Measurements from ENCODE around the gene MEIOB. TPM values are rescaled to one million over a fixed set of nuclear protein-coding genes. Genes with fewer than 3 reads are reported as not detected.
"Not testable (repeated sequence)": the region's sequence is repeated elsewhere in the genome, so short reads cannot be mapped to it uniquely, and the experiment has no call there.

The MEIOB gene
- total RNA-seq, 1 donor from 2014 or later = not detected

DNA sequence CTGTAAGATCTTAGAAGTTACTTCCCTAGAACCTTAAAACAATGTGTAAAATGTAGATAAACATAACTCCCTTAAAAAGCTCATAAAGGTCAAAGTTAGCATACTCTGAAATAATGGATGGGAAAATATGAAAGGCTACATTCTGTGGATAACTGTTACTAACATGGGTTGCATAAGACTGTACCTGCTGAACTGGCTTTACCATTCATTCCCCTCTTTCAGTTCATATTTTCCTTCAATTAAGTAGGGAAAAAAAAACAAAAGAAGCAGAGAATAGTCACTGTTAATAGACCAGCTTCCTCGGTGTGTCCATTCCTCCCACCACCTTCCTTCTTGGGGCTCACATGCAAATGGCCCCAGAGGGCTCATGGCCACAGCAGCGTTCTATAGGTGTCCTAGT, 7.5 kb upstream of the MEIOB start:
- Mint-ChIP-seq H3K27me3 (ENCODE audit: insufficient read depth) (peaks cover 17% of the 10 kb centered on the region), H3K36me3 (ENCODE audit: low read depth) (no peaks in the 10 kb centered on the region), H3K27ac (no peak overlapping the region), H3K4me3 (no peak overlapping the region), H3K9me3 (no peaks in the 10 kb centered on the region), H3K4me1 (ENCODE audit: low read depth) (no peaks in the 10 kb centered on the region)
- intact Hi-C loops (cut with micrococcal nuclease) = no loop called here
- DNase-seq (ENCODE audit: low spot score) = no peak

DNA sequence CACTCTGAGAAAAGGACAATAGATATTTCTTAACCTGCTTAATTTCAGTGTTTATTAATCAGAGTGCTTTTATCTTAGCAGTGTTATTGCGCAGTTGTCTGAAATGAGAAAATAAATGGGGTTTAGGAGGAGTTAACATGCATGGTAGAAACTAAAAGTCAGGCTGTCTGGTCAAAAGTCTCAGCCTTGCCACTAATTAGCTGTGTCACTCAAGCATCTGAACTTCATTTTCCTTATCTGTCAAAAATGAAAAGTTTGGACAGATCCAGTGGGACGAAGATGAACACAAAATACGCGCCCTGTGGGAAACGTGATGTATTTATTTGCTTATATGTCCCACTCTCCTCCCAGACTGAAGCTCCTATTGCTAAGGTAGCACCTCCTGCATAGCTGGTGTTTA, 6.3 kb upstream of the MEIOB start:
- intact Hi-C loops (cut with micrococcal nuclease) = no loop called here
- Mint-ChIP-seq H3K9me3 (no peaks in the 10 kb centered on the region), H3K27me3 (ENCODE audit: insufficient read depth) (peaks cover 15% of the 10 kb centered on the region), H3K4me3 (no peak overlapping the region), H3K36me3 (ENCODE audit: low read depth) (no peaks in the 10 kb centered on the region), H3K4me1 (ENCODE audit: low read depth) (no peaks in the 10 kb centered on the region), H3K27ac (no peak overlapping the region)
- no peak for DNase-seq (ENCODE audit: low spot score)

DNA sequence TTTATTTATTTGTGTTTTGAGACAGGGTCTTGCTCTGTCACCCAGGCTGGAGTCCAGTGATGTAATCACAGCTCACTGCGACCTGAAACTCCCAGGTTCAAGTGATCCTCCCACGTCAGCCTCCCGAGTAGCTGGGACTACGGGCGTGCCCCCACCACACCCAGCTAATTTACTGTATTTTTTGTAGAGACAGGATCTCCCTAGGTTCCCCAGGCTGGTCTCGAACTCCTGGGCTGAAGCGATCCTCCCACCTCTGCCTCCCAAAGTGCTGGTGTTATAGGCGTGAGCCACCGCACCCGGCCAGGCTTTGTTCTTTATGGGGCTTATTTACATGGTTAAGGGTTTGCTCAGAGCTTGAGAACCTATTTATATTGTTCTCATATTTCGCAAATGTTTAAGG, 5.8 kb upstream of the MEIOB start:
- Mint-ChIP-seq H3K4me1 (ENCODE audit: low read depth) (no peaks in the 10 kb centered on the region), H3K27me3 (ENCODE audit: insufficient read depth) (peaks cover 15% of the 10 kb centered on the region)

DNA sequence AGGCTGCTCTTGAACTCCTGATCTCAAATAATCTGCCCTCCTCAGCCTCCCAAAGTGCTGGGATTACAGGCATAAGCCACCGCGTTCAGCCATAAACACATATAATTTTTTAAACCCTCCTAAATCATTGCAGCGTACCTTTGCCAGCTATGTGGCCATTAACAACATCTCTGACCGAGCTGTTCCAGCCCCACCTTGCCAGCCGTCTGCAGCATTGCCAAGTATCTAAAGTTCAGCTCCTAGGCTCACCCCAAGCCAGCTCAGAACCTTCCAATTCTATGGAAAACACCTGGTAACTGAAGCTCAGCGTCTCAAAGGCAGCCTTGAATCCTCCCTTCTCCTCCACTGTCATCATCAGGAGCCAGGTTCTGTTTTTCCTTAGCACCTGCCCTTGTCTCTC, 5.1 kb upstream of the MEIOB start:
- Mint-ChIP-seq H3K36me3 (ENCODE audit: low read depth) (no peaks in the 10 kb centered on the region), H3K27ac (no peak overlapping the region), H3K4me3 (no peak overlapping the region), H3K27me3 (ENCODE audit: insufficient read depth) (peaks cover 18% of the 10 kb centered on the region), H3K9me3 (no peaks in the 10 kb centered on the region), H3K4me1 (ENCODE audit: low read depth) (no peaks in the 10 kb centered on the region)
- DNase-seq (ENCODE audit: low spot score) = no peak
- intact Hi-C loops (cut with micrococcal nuclease) = no loop called here

More for the DNA sequence above, 5.8 kb upstream of the MEIOB start:
- DNase-seq (ENCODE audit: low spot score) = no peak
- Mint-ChIP-seq H3K4me3 (no peak overlapping the region), H3K27ac (no peak overlapping the region), H3K36me3 (ENCODE audit: low read depth) (no peaks in the 10 kb centered on the region), H3K9me3 (no peaks in the 10 kb centered on the region)
- intact Hi-C loops (cut with micrococcal nuclease) = no loop called here

DNA sequence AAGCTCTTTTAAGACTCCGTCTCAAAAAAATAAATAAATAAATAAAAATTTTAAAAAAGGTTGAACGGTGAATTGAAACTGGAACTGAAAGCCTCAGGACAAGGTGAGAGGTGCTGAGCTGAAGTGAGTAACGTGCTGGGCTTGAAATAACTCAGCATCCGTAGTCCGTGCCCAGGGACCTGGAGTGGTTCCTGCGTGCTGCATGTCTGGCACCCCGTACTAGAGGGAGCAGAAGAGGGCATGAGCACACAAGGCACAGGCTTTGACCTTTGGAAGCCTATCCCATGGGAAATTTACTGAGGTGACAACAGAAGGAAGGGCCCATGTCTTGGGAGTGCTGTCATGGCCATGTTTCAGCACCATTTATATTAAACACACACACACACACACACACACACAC, 4.5 kb upstream of the MEIOB start:
- Mint-ChIP-seq H3K36me3 (ENCODE audit: low read depth) (no peaks in the 10 kb centered on the region), H3K9me3 (no peaks in the 10 kb centered on the region), H3K27ac (no peak overlapping the region), H3K4me3 (no peak overlapping the region), H3K4me1 (ENCODE audit: low read depth) (no peaks in the 10 kb centered on the region), H3K27me3 (ENCODE audit: insufficient read depth) (peaks cover 18% of the 10 kb centered on the region)
- intact Hi-C loops (cut with micrococcal nuclease) = no loop called here
- no peak for DNase-seq (ENCODE audit: low spot score)

DNA sequence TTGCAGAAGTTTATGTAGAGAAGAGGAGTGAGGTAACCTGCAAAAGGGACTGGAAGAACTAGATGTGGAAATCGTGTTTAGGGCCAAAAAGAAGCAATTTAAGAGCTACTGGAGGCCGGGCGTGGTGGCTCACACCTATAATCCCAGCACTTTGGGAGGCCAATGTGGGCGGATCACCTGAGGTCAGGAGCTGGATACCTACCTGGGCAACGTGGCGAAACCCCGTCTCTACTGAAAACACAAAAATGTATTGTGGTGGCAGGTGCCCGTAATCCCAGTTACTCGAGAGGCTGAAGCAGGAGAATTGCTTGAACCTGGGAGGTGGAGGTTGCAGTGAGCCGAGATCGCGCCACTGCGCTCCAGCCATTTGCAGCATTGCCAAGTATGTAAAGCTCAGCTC, 4.1 kb upstream of the MEIOB start:
- H3K27ac Mint-ChIP-seq; DNase-seq (ENCODE audit: low spot score); intact Hi-C loops (cut with micrococcal nuclease); H3K36me3 Mint-ChIP-seq (ENCODE audit: low read depth); H3K4me1 Mint-ChIP-seq (ENCODE audit: low read depth); H3K9me3 Mint-ChIP-seq; H3K4me3 Mint-ChIP-seq: not testable (repeated sequence)
- peaks cover 18% of the 10 kb centered on the region for H3K27me3 Mint-ChIP-seq (ENCODE audit: insufficient read depth)

DNA sequence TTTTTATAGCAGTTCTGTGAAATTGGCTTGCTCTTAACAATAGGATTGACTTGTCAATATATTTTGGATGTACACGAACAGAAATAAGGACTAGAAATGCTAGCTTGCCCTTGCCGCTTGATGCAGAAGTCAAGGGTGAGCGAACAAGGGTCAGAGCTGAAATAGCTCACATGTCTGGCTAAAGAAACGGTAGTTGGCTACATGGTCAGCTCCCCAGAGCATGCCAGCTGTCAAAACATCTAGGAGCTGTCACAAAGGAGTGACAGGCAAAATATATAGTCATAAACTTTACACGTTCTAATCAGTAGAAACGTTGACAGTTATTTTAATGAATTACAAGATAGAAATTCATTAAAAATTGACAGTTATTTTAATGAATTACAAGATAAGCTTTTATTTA, 2.9 kb upstream of the MEIOB start:
- Mint-ChIP-seq H3K9me3 (no peaks in the 10 kb centered on the region), H3K27ac (no peak overlapping the region), H3K4me1 (ENCODE audit: low read depth) (no peaks in the 10 kb centered on the region), H3K4me3 (no peak overlapping the region), H3K36me3 (ENCODE audit: low read depth) (no peaks in the 10 kb centered on the region), H3K27me3 (ENCODE audit: insufficient read depth) (peaks cover 18% of the 10 kb centered on the region)
- DNase-seq (ENCODE audit: low spot score) = no peak
- intact Hi-C loops (cut with micrococcal nuclease) = no loop called here

DNA sequence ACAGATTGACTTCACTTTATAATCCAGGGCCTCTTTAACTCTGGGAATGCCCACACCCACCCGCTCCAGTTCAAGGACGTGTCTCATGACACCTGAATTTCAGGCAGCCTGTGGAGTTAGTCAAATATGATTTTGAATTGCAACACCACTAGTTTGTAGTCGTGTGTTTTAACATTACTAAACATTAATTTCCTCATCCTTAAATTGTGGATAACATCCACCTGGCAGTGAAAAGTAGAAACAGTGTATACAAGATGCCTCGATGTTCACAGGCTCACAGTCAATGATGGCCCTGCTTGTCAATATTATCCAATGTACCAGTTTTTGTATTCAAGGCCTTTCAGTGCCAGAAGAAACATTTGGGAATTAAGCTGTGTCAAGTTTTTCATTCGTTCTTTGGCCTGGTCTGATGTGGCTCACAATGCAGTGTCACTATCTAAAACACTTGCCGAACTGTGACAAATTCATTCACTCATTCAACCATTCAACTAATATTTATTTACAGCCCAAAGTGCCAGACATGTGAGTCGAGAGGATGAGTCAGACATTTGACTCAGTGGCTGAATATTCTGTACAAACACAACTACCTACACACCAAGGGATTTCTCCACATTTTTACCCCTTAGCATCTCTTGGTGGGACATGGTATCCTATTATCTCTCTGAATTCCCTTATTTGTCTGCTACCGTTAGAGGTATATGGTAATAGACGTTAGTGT, 1.4 kb downstream of the MEIOB start:
- Mint-ChIP-seq H3K27ac (no peak overlapping the region), H3K4me3 (no peak overlapping the region), H3K36me3 (ENCODE audit: low read depth) (no peaks in the 10 kb centered on the region), H3K27me3 (ENCODE audit: insufficient read depth) (peaks cover 21% of the 10 kb centered on the region), H3K9me3 (no peaks in the 10 kb centered on the region), H3K4me1 (ENCODE audit: low read depth) (no peaks in the 10 kb centered on the region)
- DNase-seq (ENCODE audit: low spot score) = no peak
- intact Hi-C loops (cut with micrococcal nuclease) = no loop called here

DNA sequence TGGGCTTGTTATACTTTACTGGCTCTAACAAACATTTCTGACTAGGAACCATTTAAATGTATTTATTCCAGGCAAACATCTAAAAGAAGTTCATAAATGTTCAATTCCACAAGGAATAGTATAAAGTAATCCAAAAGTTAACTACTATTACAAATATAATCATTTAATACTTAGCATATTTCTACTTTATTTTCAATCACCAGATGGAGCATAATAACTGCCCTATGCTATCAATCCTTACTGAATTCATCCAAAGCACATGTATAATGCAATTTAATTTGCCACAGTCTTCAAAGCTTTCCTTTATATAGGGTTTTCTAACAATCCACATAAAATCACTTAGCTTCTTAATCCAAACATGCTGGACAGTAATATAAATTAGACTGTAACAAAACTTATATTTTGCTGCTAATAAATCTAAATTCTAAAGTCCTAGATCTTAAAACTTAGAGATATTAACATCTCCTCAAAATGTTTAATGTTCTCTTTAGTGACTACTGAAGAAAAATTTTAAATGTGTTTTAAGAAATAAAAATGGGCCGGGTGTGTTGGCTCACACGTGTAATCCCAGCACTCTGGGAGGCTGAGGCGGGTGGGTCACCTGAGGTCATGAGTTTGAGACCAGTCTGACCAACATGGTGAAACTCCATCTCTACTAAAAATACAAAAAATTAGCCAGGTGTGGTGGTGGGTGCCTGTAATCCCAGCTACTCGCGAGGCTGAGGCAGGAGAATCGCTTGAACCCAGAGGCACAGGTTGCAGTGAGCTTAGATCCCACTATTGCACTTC, 5.9 kb downstream of the MEIOB start:
- Mint-ChIP-seq H3K27ac (no peak overlapping the region), H3K4me3 (no peak overlapping the region), H3K4me1 (ENCODE audit: low read depth) (no peaks in the 10 kb centered on the region), H3K27me3 (ENCODE audit: insufficient read depth) (peaks cover 20% of the 10 kb centered on the region), H3K9me3 (no peaks in the 10 kb centered on the region), H3K36me3 (ENCODE audit: low read depth) (no peaks in the 10 kb centered on the region)
- intact Hi-C loops (cut with micrococcal nuclease) = no loop called here
- no peak for DNase-seq (ENCODE audit: low spot score)

DNA sequence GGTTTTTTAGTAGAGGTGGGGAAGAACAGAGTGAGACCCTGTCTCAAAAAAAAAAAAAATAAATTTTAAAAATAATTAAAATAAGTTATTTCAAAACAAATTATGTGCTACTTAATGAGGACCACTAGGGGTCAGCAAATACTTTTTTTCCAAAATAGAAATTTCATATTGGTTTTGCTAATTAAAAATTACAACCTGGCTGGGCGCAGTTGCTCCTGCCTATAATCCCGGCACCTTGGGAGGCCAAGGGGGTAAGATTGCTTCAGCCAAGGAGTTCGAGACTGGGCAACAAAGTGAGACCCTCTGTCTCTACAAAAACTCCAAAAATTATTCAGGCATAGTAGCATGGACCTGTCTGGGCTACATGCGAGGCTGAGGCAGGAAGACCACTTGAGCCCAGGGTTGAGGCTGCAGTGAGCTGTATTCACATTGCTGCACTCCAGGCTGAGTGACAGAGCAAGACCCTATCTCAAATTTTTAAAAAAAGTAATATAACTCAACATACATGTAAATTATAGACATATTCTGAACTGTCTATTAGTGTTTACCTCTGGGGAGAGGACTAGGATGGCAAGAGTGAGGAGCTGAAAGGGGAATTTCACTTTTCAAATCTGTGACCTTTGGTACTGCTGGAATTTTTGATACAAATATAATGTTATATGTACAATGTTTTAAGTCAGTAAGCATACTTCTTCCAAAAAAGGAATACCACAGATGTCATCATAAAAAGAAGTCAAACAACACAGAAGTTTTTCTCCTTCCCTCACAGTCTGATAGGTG, 8.1 kb downstream of the MEIOB start:
- Mint-ChIP-seq H3K27ac (no peak overlapping the region), H3K36me3 (ENCODE audit: low read depth) (no peaks in the 10 kb centered on the region), H3K27me3 (ENCODE audit: insufficient read depth) (peaks cover 37% of the 10 kb centered on the region), H3K9me3 (no peaks in the 10 kb centered on the region), H3K4me3 (no peak overlapping the region), H3K4me1 (ENCODE audit: low read depth) (no peaks in the 10 kb centered on the region)
- DNase-seq (ENCODE audit: low spot score) = no peak
- intact Hi-C loops (cut with micrococcal nuclease) = loop anchor here (1.0 to 5.0 kb wide), 2 partner anchors 65 to 278 kb away; no protein-coding TSS in a partner anchor

DNA sequence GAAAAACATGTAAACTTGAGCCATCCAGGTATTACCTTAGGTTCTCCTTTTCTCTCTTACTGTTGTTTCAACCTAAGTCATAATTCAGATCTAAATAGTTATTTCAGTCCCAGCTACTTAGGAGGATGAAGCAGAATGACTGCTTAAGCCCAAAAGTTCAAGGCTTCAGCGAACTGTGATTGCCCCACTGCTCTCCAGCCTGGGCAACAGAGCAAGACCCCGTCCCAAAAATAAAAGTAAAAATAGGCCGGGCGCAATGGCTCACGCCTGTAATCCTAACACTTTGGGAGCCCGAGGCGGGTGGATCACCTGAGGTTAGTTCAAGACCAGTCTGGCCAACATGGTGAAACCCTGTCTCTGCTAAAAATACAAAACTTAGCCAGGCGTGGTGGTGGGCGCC, 9.6 kb downstream of the MEIOB start:
- Mint-ChIP-seq H3K27me3 (ENCODE audit: insufficient read depth) (peaks cover 50% of the 10 kb centered on the region), H3K36me3 (ENCODE audit: low read depth) (no peaks in the 10 kb centered on the region), H3K9me3 (no peaks in the 10 kb centered on the region), H3K4me3 (no peak overlapping the region), H3K4me1 (ENCODE audit: low read depth) (peaks cover 2% of the 10 kb centered on the region), H3K27ac (no peak overlapping the region)
- DNase-seq (ENCODE audit: low spot score) = no peak
- intact Hi-C loops (cut with micrococcal nuclease) = loop anchor here (5.0 kb wide), 1 partner anchor 280 kb away; no protein-coding TSS in a partner anchor

DNA sequence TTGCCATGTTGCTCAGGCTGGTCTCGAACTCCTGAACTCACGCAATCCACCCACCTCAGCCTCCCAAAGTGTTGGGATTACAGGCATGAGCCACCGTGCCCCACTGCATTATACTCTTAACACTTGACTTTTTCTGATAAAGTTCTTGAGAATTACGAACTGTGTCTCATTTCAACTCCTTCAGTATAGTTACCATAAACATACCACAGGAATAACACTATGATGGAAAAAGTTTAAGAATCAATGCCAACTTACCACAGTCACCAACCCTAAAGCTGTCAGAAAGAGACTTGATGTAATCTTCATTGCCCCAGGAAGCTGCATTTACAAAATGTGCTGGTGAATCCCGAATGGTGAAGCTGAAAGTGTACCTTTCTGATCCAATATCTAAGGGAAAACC, 10.2 kb downstream of the MEIOB start:
- Mint-ChIP-seq H3K27me3 (ENCODE audit: insufficient read depth) (peaks cover 53% of the 10 kb centered on the region), H3K4me3 (no peak overlapping the region), H3K27ac (no peak overlapping the region), H3K4me1 (ENCODE audit: low read depth) (peaks cover 6% of the 10 kb centered on the region), H3K9me3 (no peaks in the 10 kb centered on the region), H3K36me3 (ENCODE audit: low read depth) (no peaks in the 10 kb centered on the region)
- intact Hi-C loops (cut with micrococcal nuclease) = loop anchor here (2.0 to 5.0 kb wide), 2 partner anchors 79 to 281 kb away; partner anchors contain the start of genes NUBP2 and SPSB3
- no peak for DNase-seq (ENCODE audit: low spot score)

DNA sequence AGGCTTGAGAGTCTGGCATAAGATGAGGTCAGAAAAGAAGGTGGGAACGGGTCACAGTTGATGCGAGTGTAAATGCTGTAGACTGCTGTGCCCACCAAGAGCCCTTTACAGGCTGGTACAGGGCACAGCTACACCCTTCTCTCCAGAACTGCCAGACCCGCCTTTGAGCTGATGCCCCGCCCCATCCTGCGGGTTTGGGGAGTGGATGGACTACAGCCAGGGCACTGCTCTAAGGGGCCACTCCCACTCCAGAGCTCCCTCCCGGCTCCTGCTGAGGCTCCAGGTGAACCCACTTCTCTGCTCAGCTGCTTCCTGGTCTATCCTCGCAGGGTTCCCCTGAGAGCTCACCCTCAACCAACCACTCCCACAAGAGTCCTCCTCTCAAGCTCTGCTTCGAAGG, 12.3 kb downstream of the MEIOB start:
- no peak for DNase-seq (ENCODE audit: low spot score)
- Mint-ChIP-seq H3K36me3 (ENCODE audit: low read depth) (no peaks in the 10 kb centered on the region), H3K4me1 (ENCODE audit: low read depth) (peaks cover 20% of the 10 kb centered on the region), H3K4me3 (no peak overlapping the region), H3K27me3 (ENCODE audit: insufficient read depth) (peaks cover 39% of the 10 kb centered on the region), H3K9me3 (no peaks in the 10 kb centered on the region), H3K27ac (no peak overlapping the region)
- intact Hi-C loops (cut with micrococcal nuclease) = loop anchor here (2.0 to 5.0 kb wide), 2 partner anchors 77 to 283 kb away; partner anchors contain the start of genes NUBP2 and SPSB3

Measured in activated T-helper 1 cell treated with anti-CD3 and anti-CD28 coated beads, Interleukin-12 subunit alpha, Interleukin-12 subunit beta, Interleukin-2, Interleukin-4 antibody, amounts not matched to agents 30 ng/mL and 10 ng/mL and 1 ng/mL, durations not matched to agents 14 hours and 24 hours and 36 hours (primary cell).